HAP-1 (cell line): ENCODE results near the gene NCOR1.
"Not testable (repeated sequence)": the region's sequence is repeated elsewhere in the genome, so short reads cannot be mapped to it uniquely, and the experiment has no call there.

Experiments used
- DNase-seq, 2 experiments: peaks; one replicate each; pipeline ENCODE4 v3.0.0-alpha.2; 2016 to 2020; ENCODE audit warnings: low spot score in 2 of 2
- H3K27me3 ChIP-seq: fragments of 250-450 bp; sonication (Bioruptor Pico); 2 replicates; pipeline ENCODE4 v1.5.1; 2020; ENCODE audit warnings: low read depth, mild to moderate bottlenecking, moderate library complexity
- H3K36me3 ChIP-seq: fragments of 250-450 bp; sonication (Bioruptor Pico); replicated peaks from 2 replicates; pipeline ENCODE4 v1.5.1; 2020; ENCODE audit warnings: mild to moderate bottlenecking
- H3K4me1 ChIP-seq: fragments of 250-450 bp; sonication (Bioruptor Pico); 2 replicates; pipeline ENCODE4 v1.5.1; 2020; ENCODE audit warnings: mild to moderate bottlenecking
- H3K4me3 ChIP-seq: fragments of 250-450 bp; sonication (Bioruptor Pico); 2 replicates; pipeline ENCODE4 v1.5.1; 2020; ENCODE audit warnings: mild to moderate bottlenecking, moderate library complexity
- H3K9me3 ChIP-seq: fragments of 250-450 bp; sonication (Bioruptor Pico); 2 replicates; pipeline ENCODE4 v1.5.1; 2020; ENCODE audit warnings: mild to moderate bottlenecking, moderate library complexity
- in situ Hi-C: fragments of 300-500 bp; cut with MboI; formaldehyde crosslinking; loops from 3 replicates; pipeline ENCODE4 v1.14.3; 2020; ENCODE audit warnings: low sequenced_read_pairs, inconsistent platforms, mixed read lengths

The NCOR1 gene

GRCh38 chr17:16158714-16159113 is 56.6 kb downstream of the NCOR1 start:
- no peak overlapping the region for H3K4me3 ChIP-seq
- peaks cover 5% of the 10 kb centered on the region for H3K4me1 ChIP-seq
- H3K27me3 ChIP-seq = no peaks in the 10 kb centered on the region
- no peak for DNase-seq
- in situ Hi-C loops = no loop called here
- no peaks in the 10 kb centered on the region for H3K9me3 ChIP-seq
- peaks cover 10% of the 10 kb centered on the region for H3K36me3 ChIP-seq

GRCh38 chr17:16155536-16155935 is 59.8 kb downstream of the NCOR1 start:
- Histone ChIP-seq H3K4me3 (no peak overlapping the region), H3K27me3 (no peaks in the 10 kb centered on the region), H3K9me3 (no peaks in the 10 kb centered on the region), H3K36me3 (peaks cover 27% of the 10 kb centered on the region), H3K4me1 (peaks cover 2% of the 10 kb centered on the region)
- no peak for DNase-seq
- in situ Hi-C loops = no loop called here

GRCh38 chr17:16152326-16152725 is 63.0 kb downstream of the NCOR1 start:
- H3K9me3 ChIP-seq, in situ Hi-C loops, DNase-seq, H3K4me1 ChIP-seq, H3K27me3 ChIP-seq, H3K4me3 ChIP-seq: not testable (repeated sequence)
- peaks cover 37% of the 10 kb centered on the region for H3K36me3 ChIP-seq

GRCh38 chr17:16150251-16150856 is 65.0 kb downstream of the NCOR1 start:
- H3K36me3 ChIP-seq = peaks cover 52% of the 10 kb centered on the region
- in situ Hi-C loops = no loop called here

GRCh38 chr17:16148596-16148995 is 66.7 kb downstream of the NCOR1 start:
- Histone ChIP-seq H3K36me3 (peaks cover 57% of the 10 kb centered on the region), H3K4me3 (no peak overlapping the region), H3K9me3 (no peaks in the 10 kb centered on the region), H3K27me3 (no peaks in the 10 kb centered on the region), H3K4me1 (no peaks in the 10 kb centered on the region)
- no peak for DNase-seq
- in situ Hi-C loops = no loop called here

More at GRCh38 chr17:16150251-16150856, 65.0 kb downstream of the NCOR1 start:
- Histone ChIP-seq H3K27me3 (no peaks in the 10 kb centered on the region), H3K4me3 (no peak overlapping the region), H3K9me3 (no peaks in the 10 kb centered on the region), H3K4me1 (no peaks in the 10 kb centered on the region)
- DNase-seq = no peak

GRCh38 chr17:16145319-16145890 is 69.9 kb downstream of the NCOR1 start:
- H3K4me3 ChIP-seq, in situ Hi-C loops, DNase-seq, H3K27me3 ChIP-seq, H3K4me1 ChIP-seq, H3K9me3 ChIP-seq: not testable (repeated sequence)
- peaks cover 59% of the 10 kb centered on the region for H3K36me3 ChIP-seq

GRCh38 chr17:16141685-16142084 is 73.6 kb downstream of the NCOR1 start:
- DNase-seq = no peak
- Histone ChIP-seq H3K4me1 (no peaks in the 10 kb centered on the region), H3K36me3 (peaks cover 49% of the 10 kb centered on the region), H3K27me3 (no peaks in the 10 kb centered on the region), H3K9me3 (no peaks in the 10 kb centered on the region), H3K4me3 (no peak overlapping the region)
- in situ Hi-C loops = no loop called here

- no peak overlapping the region for H3K4me3 ChIP-seq
- H3K9me3 ChIP-seq = no peaks in the 10 kb centered on the region
- no peaks in the 10 kb centered on the region for H3K4me1 ChIP-seq
- in situ Hi-C loops = no loop called here
- DNase-seq = no peak
- peaks cover 46% of the 10 kb centered on the region for H3K36me3 ChIP-seq
- no peaks in the 10 kb centered on the region for H3K27me3 ChIP-seq
Measured at GRCh38 chr17:16140854-16141253, 74.5 kb downstream of the NCOR1 start.

GRCh38 chr17:16135461-16135860 is 79.9 kb downstream of the NCOR1 start:
- Histone ChIP-seq H3K27me3 (no peaks in the 10 kb centered on the region), H3K4me3 (no peak overlapping the region), H3K9me3 (no peaks in the 10 kb centered on the region), H3K4me1 (no peaks in the 10 kb centered on the region), H3K36me3 (peaks cover 30% of the 10 kb centered on the region)
- in situ Hi-C loops = loop anchor here (10.0 kb wide), 1 partner anchor 81 kb away; no protein-coding TSS in a partner anchor
- no peak for DNase-seq

GRCh38 chr17:16131593-16131992 is 83.7 kb downstream of the NCOR1 start:
- in situ Hi-C loops = loop anchor here (10.0 kb wide), 1 partner anchor 77 kb away; no protein-coding TSS in a partner anchor
- H3K36me3 ChIP-seq = peaks cover 21% of the 10 kb centered on the region
- no peaks in the 10 kb centered on the region for H3K9me3 ChIP-seq

GRCh38 chr17:16129441-16130205 is 85.7 kb downstream of the NCOR1 start:
- no peaks in the 10 kb centered on the region for H3K9me3 ChIP-seq
- in situ Hi-C loops = loop anchor here (10.0 kb wide), 1 partner anchor 75 kb away; no protein-coding TSS in a partner anchor
- H3K36me3 ChIP-seq = peaks cover 27% of the 10 kb centered on the region
- no peaks in the 10 kb centered on the region for H3K4me1 ChIP-seq
- no peak overlapping the region for H3K4me3 ChIP-seq
- no peak for DNase-seq
- H3K27me3 ChIP-seq = no peaks in the 10 kb centered on the region

More at GRCh38 chr17:16131593-16131992, 83.7 kb downstream of the NCOR1 start:
- H3K4me1 ChIP-seq = no peaks in the 10 kb centered on the region
- DNase-seq = no peak
- no peaks in the 10 kb centered on the region for H3K27me3 ChIP-seq
- no peak overlapping the region for H3K4me3 ChIP-seq

GRCh38 chr17:16123531-16123930 is 91.8 kb downstream of the NCOR1 start:
- no peak for DNase-seq
- peaks cover 4% of the 10 kb centered on the region for H3K4me1 ChIP-seq
- in situ Hi-C loops = no loop called here
- peaks cover 37% of the 10 kb centered on the region for H3K36me3 ChIP-seq
- no peak overlapping the region for H3K4me3 ChIP-seq
- H3K27me3 ChIP-seq = no peaks in the 10 kb centered on the region
- H3K9me3 ChIP-seq = no peaks in the 10 kb centered on the region

- peaks cover 44% of the 10 kb centered on the region for H3K36me3 ChIP-seq
Measured at GRCh38 chr17:16122697-16123434, 92.5 kb downstream of the NCOR1 start.

More at GRCh38 chr17:16122697-16123434, 92.5 kb downstream of the NCOR1 start:
- H3K27me3 ChIP-seq = no peaks in the 10 kb centered on the region
- H3K4me1 ChIP-seq = peaks cover 4% of the 10 kb centered on the region
- in situ Hi-C loops = no loop called here
- H3K9me3 ChIP-seq = no peaks in the 10 kb centered on the region
- no peak for DNase-seq
- H3K4me3 ChIP-seq = no peak overlapping the region
